NCI-H2227 (cell line): ENCODE measurements around the gene PROS1.
"Not testable (repeated sequence)": the region's sequence is repeated elsewhere in the genome, so short reads cannot be mapped to it uniquely, and the experiment has no call there.

Experiments
- DNase-seq: peaks from one replicate; lab custom pipeline; 2025; ENCODE audit not compliant: unreplicated experiment; lab: John Stamatoyannopoulos, UW

Gene PROS1

DNA sequence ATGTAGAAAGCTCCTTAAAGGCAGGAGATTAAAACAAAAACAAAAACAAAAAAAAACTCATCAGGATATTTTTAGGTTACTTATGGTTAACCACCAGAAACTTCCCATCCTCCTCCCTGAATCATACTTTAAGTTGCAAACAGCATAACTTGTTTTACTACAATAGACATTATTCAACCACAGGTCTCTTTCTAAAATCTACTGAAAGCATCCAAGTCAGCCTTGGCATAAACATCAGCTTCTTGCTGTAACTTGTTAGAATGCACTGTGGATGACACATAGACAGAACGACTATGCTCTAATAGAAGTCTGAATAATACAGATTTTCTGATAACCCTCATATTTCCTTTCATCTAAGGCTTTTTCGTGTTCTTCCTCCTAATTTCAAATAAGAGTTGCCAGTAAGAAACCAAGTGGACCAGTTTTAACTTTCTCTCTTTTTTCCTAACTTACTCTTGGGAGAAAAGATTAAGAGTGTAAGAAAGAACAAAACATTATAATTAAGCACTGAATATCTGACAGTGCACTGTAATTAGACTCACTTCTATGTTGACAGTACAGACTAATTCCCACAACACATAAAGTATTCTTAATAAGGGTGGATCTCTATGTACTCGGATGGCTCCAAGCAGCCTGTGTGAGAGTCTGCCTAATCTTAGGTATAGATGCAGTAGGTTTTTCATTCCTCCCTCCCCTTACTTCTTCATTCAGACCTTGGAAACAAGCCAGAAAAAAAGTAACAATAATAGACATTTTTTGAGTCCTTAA lies 95.3 kb downstream of the PROS1 start:
- not testable (repeated sequence) for DNase-seq

DNA sequence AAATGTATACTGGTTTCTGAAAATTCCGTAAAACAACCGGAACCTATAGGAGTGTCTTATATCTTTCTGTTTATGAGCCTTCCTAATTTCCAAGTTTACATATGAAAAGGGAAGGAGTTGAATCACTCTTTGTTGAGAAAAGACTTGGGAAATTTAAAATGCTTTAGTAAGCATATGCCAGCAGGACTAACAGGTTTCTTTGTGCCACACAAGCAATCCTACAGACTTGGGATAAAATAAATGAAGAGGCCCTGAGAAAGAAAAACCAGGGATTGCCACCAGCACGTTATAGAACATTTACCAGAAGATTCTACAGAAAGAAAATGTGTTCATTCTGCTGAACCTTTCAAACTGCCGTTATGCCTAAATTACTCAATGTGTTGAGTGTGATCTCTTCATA lies 96.3 kb downstream of the PROS1 start:
- DNase-seq: not testable (repeated sequence)

- DNase-seq: not testable (repeated sequence)
Measured at GRCh38 chr3:93873412-93873811, 100.3 kb downstream of the PROS1 start.

DNA sequence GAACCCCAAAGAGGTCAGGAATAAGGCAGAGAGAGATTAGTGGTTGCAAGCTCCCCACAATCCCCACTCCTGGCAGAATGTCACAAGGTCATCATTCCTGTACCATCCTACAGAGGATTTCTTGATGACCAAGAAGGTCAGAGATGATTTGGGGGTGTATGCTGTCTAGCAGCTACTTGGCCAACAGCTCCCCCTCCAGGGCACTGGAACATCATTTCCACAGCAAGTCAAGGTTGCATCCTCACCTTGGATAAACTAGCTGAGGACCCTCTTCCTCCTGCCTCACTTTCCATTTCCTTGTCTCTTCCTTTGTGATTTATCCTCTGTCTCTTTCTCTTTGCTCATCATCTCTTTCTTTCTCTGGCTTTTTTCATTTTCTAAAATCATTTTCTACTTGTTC lies 106.3 kb downstream of the PROS1 start:
- no peak for DNase-seq

- no peak for DNase-seq
Measured at GRCh38 chr3:93861017-93861416, 112.7 kb downstream of the PROS1 start.

DNA sequence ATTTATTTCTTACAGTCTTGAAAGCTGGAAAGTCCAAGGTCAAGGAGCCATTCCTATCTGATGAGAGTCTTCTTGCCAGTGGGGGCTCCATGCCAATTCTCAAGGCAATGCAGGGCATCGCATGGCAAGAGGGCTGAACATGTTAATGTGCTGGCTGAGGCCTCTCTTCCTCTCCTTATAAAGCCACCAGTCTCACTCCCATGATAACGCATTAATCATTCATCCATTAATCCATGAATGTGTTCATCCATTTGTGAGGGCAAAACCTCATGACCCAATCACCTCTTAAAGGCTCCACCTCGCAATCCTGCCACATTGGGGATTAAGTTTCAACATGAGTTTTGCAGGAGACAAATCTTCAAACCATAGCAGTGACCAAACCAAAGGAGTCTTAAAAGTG lies 118.3 kb downstream of the PROS1 start:
- no peak for DNase-seq

GRCh38 chr3:93852228-93852627 lies 121.5 kb downstream of the PROS1 start:
- DNase-seq: not testable (repeated sequence)

DNA sequence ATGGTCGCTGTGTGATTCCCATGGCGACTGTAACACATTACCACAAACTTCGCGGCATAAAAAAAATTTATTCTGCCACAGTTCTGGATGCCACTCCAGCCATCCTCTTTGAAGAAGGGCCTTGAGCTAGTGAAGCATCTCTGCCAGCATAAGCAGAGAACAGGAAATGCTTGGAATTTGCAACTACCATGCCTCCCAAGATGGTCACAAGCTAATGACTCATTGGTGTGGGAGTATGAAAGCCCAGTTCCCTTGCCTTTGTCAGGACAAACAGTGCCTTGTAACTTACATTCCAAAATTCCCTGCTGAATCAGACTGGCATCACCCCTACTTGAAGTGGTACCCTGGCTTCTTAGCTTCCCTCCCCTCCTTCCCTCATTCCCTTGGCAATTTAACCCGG lies 129.7 kb downstream of the PROS1 start:
- DNase-seq: no peak

GRCh38 chr3:93839193-93839592 lies 134.5 kb downstream of the PROS1 start:
- DNase-seq: not testable (repeated sequence)
